AG09319 (cell line): ENCODE measurements around the gene PTPN7.

Experiments used
- DNase-seq: peaks from one replicate; pipeline ENCODE4 v3.0.0-alpha.2; 2010; ENCODE audit warnings: low read depth; ENCODE audit errors: extremely low read depth
- TF ChIP-seq, protein P1 (sequence below): IDR thresholded peaks from 2 replicates; pipeline ENCODE4 v1.5.1; 2011; ENCODE audit warnings: low read depth, mild to moderate bottlenecking, inconsistent platforms, low read length, moderate library complexity

The PTPN7 gene

DNA sequence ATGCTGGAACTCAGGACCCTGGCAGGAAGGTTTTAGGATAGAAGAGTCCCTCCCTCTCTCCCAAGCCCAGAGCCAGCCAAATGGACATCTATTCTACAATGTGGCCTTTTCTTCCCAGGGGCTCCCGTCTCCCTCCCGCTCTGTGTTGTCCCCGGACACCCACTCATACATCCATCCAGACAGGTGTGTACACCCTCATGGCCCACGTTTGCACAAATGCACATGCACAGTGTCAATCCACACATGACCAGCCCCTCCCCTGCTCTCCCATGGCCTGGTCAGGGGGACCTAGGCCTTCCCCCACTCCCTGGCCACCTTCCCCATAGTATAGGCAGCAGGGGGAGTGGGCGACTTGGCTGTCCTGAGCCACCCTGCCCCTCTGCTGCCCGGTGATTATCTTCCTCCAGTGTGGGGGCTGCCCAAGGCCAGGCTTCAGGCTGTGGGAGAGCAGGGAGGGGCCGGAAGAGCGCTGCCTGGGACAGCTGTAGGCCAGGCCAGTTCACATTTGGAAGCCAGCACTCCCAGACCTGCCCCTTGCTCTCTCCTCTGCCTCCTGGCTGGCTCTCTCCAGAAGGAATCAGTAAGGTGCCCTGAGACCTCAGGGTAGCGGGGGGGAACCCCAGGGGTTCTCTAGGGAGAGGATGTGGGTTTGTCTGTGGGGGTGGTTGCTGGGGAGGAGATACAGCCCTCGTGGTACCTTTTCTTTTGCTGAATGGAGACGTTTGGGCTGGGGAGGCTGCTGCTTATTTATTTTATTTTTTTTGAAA lies 4.1 kb upstream of the PTPN7 start:
- TF ChIP-seq, protein P1, sequence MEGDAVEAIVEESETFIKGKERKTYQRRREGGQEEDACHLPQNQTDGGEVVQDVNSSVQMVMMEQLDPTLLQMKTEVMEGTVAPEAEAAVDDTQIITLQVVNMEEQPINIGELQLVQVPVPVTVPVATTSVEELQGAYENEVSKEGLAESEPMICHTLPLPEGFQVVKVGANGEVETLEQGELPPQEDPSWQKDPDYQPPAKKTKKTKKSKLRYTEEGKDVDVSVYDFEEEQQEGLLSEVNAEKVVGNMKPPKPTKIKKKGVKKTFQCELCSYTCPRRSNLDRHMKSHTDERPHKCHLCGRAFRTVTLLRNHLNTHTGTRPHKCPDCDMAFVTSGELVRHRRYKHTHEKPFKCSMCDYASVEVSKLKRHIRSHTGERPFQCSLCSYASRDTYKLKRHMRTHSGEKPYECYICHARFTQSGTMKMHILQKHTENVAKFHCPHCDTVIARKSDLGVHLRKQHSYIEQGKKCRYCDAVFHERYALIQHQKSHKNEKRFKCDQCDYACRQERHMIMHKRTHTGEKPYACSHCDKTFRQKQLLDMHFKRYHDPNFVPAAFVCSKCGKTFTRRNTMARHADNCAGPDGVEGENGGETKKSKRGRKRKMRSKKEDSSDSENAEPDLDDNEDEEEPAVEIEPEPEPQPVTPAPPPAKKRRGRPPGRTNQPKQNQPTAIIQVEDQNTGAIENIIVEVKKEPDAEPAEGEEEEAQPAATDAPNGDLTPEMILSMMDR = no peak
- no peak for DNase-seq

DNA sequence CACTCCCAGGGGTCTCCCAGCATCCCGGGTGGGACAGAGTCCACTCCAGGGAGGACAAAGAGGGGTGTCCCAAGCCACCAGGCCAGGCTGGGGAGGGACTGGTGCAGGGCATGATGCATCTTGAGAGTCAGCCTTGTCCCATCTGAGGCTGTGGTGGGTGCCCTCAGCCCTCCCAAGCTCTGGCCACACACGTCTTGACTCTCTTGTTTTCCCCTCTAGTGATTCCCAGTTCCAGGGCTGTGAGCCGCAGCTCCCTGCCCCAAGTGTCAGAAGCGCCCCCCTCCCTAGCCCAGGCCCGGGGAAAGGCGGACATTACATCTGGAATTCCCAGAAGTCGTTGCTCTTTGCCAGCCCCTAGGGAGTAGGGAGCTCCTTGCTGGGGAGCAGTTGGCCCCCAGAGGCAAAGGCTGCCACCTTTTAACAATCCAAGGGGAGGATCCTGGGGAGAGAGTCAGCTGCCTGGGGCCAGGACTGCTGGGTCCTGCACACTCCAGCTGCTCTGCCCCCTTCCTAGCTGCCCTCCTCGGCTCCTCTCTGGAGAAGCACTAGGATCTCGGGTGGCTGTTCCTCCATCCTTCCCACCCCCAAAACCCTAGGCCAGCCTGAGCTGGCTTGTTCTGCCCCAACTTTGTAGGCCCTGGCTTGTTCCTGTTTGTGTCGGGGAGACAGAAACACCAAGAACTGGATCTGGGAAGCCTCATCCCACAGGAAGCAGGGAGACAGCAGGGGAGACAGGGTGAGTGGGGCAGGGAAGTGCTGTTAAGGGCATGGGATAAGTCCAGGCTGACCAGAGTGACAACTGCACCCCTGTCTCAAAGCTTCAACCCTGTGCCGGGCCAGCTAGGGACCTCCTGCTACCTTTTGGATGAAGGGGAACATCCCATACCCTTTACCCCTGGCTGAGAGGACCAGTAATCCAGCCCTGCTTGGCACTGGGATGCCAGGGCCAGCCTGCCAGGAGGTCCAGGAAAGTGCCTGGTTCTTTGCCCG lies 3.2 kb upstream of the PTPN7 start:
- no peak for DNase-seq
- TF ChIP-seq, protein P1 = no peak

DNA sequence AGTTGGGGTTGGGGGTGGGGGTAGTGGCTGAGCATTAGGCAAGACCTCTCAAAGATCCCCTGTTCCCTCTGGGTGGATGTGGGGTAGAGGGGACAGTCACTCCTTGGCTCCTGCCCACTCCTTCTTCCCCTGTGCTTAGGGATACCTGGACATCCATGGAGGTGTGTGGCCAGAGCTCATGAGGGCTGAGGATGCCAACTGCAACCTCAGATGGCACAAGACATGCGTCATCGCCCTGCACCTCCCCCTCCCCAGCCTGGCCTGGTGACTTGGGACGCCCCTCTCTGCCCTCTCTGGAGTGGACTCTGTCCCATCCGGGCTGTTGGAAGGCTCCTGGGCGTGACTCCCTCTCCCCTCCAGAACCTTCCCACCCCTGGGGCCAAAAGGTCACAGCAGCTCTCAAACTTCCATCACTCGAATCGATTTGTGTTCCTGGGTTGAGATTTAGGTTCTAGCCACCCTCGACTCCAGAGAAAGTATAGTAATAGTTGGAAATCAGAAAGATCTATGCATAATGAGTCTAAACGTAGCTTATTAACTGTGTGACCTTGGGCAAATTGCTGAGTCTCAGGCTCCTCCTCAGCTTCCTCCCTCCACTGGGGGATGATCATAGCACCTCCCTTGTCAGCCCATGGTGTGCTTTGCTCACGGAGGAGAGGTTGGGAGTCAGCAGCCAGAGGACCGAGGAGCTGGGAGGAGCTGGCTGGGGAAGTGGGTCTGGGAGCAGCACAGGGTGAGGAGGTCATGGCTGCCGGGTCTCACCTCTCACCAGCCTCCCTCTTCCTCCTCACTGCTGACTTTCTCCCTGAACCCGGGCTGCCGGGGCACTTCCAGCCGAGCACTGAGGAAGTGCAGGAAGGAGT lies 2.2 kb upstream of the PTPN7 start:
- DNase-seq = no peak
- TF ChIP-seq, protein P1 = no peak

DNA sequence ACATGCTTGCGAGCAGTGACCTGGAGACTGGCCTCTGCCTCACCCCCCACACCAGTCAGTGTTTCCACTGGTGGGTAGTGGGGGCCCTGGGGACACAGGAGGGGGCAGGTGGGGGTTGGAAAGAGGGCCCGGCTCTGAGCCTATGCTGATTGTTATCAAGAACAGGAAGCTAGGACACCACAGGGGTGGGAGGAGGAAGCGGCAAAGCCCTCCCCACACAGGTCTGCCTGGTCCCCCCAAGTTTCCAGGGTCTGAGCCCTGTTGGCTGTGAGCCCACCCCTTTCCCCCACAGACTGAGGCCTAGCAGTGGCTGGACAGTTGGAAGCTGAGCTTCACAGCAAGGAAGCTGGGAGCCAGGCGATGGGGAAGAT lies 1.6 kb upstream of the PTPN7 start:
- DNase-seq = no peak
- TF ChIP-seq, protein P1 = no peak

GRCh38 chr1:202161151-202162046 lies 997 bp upstream of the PTPN7 start:
- TF ChIP-seq, protein P1 = no peak
- no peak for DNase-seq
